HepG2 (cell line): Measurements from ENCODE around the gene RUNDC1. TPM values are rescaled to one million over a fixed set of nuclear protein-coding genes. Genes with fewer than 3 reads are reported as not detected.

ENCODE experiments used
- ATM ChIP-seq: fragments of 450-650 bp; IDR thresholded peaks from 2 replicates; pipeline ENCODE4 v1.7.1; 2017; ENCODE audit warnings: mild to moderate bottlenecking, borderline replicate concordance
- CC2D1A ChIP-seq: sonication (generic); formaldehyde crosslinking; IDR thresholded peaks from 2 replicates; pipeline ENCODE4 v1.8.1; 2023; ENCODE audit warnings: mild to moderate bottlenecking, missing genetic modification reagents
- CCDC6 ChIP-seq: sonication (generic); formaldehyde crosslinking; IDR thresholded peaks from 2 replicates; pipeline ENCODE4 v1.8.1; 2022; ENCODE audit warnings: mild to moderate bottlenecking, missing genetic modification reagents, moderate library complexity
- CEBPB ChIP-seq: IDR thresholded peaks from 2 replicates; pipeline ENCODE4 v1.6.1; 2011; ENCODE audit warnings: low read depth, low read length, improper control_type of control experiment, borderline replicate concordance
- CHD4 ChIP-seq: fragments of 200-600 bp; sonication (generic); IDR thresholded peaks from 2 replicates; pipeline ENCODE4 v1.7.0; 2017; ENCODE audit warnings: mild to moderate bottlenecking, low read length, borderline replicate concordance
- GLMP ChIP-seq: sonication (generic); formaldehyde crosslinking; IDR thresholded peaks from 2 replicates; pipeline ENCODE4 v1.9.0; 2021; ENCODE audit warnings: missing genetic modification reagents, mild to moderate bottlenecking, borderline replicate concordance
- MEIS2 ChIP-seq: sonication (generic); formaldehyde crosslinking; IDR thresholded peaks from 2 replicates; pipeline ENCODE4 v1.9.0; 2021; ENCODE audit warnings: mild to moderate bottlenecking, missing genetic modification reagents
- NCOR1 ChIP-seq: fragments of 200-600 bp; sonication (generic); IDR thresholded peaks from 2 replicates; pipeline ENCODE4 v1.7.0; 2017; ENCODE audit warnings: antibody characterized with exemption, low read length, borderline replicate concordance
- NR2F1 ChIP-seq, 2 experiments: fragments of 450-650 bp in 1 of 2; formaldehyde crosslinking in 1 of 2; IDR thresholded peaks; 2 replicates each; pipeline versions ENCODE4 v1.5.0 to v1.6.1; 2016 to 2020; ENCODE audit warnings: mild to moderate bottlenecking in 1 of 2, missing compliant biosample characterization in 1 of 2, missing genetic modification reagents in 1 of 2, moderate library complexity in 1 of 2
- POLR2G ChIP-seq: fragments of 200-400 bp; formaldehyde crosslinking; IDR thresholded peaks from 2 replicates; pipeline ENCODE4 v1.6.1; 2018; ENCODE audit warnings: mild to moderate bottlenecking, low read depth, low read length, moderate library complexity
- SMARCE1 ChIP-seq: fragments of 450-650 bp; IDR thresholded peaks from 2 replicates; pipeline ENCODE4 v1.6.1; 2017; ENCODE audit warnings: borderline replicate concordance
- THAP11 ChIP-seq: IDR thresholded peaks from 2 replicates; pipeline ENCODE4 v1.6.1; 2016; ENCODE audit warnings: missing biosample characterization, missing genetic modification reagents
- THRA ChIP-seq: sonication (generic); formaldehyde crosslinking; IDR thresholded peaks from 2 replicates; pipeline ENCODE4 v1.4.0; 2020; ENCODE audit warnings: missing genetic modification reagents, borderline replicate concordance
- XRCC5 ChIP-seq: fragments of 200-400 bp; formaldehyde crosslinking; optimal IDR thresholded peaks from 2 replicates; pipeline ENCODE3; 2017; ENCODE audit warnings: mild to moderate bottlenecking, low read length
- ZNF230 ChIP-seq: sonication (generic); formaldehyde crosslinking; IDR thresholded peaks from 2 replicates; pipeline ENCODE4 v1.4.0; 2020; ENCODE audit warnings: mild to moderate bottlenecking, missing genetic modification reagents
- ZNF234 ChIP-seq: sonication (generic); formaldehyde crosslinking; conservative IDR thresholded peaks from 2 replicates; pipeline ENCODE4 v1.5.1; 2020; ENCODE audit warnings: mild to moderate bottlenecking, missing genetic modification reagents
- ZNF280B ChIP-seq: sonication (generic); formaldehyde crosslinking; IDR thresholded peaks from 2 replicates; pipeline ENCODE4 v1.5.0; 2020; ENCODE audit warnings: missing genetic modification reagents, mild to moderate bottlenecking, borderline replicate concordance
- ZNF337 ChIP-seq: sonication (generic); formaldehyde crosslinking; IDR thresholded peaks from 2 replicates; pipeline ENCODE4 v1.5.1; 2020; ENCODE audit warnings: missing genetic modification reagents, low read depth, mild to moderate bottlenecking, borderline replicate concordance
- ZNF362 ChIP-seq: sonication (generic); formaldehyde crosslinking; IDR thresholded peaks from 2 replicates; pipeline ENCODE4 v1.4.0; 2020; ENCODE audit warnings: missing genetic modification reagents, mild to moderate bottlenecking, borderline replicate concordance
- ZNF589 ChIP-seq: sonication (generic); formaldehyde crosslinking; conservative IDR thresholded peaks from 2 replicates; pipeline ENCODE4 v1.8.0; 2022; ENCODE audit warnings: mild to moderate bottlenecking, moderate library complexity, missing genetic modification reagents
- ZNF770 ChIP-seq: sonication (generic); formaldehyde crosslinking; IDR thresholded peaks from 2 replicates; pipeline ENCODE4 v1.5.0; 2020; ENCODE audit warnings: mild to moderate bottlenecking, missing genetic modification reagents
- ZSCAN29 ChIP-seq: sonication (generic); formaldehyde crosslinking; conservative IDR thresholded peaks from 2 replicates; pipeline ENCODE4 v1.4.0; 2020; ENCODE audit warnings: mild to moderate bottlenecking, missing genetic modification reagents
- polyA plus RNA-seq, 8 experiments: library from polyadenylated mRNA; depleted of rRNA in 3 of 8; stranded (reverse) in 7 of 8; unstranded in 1 of 8; fragments of >200 nt; fragmentation: Illumina TruSeq in 4 of 8; extraction: Trizol in 4 of 8; gene quantifications; 2 replicates each; pipeline versions ENCODE4 v1.2.1 to v1.2.3, GENCODE V29; 2011 to 2016; ENCODE audit warnings: low read depth in 4 of 8, missing spikeins in 1 of 8, mixed read lengths in 1 of 8; ENCODE audit not compliant: insufficient read depth in 1 of 8
- total RNA-seq, 5 experiments: library from RNA; depleted of rRNA; stranded (reverse); fragments of >200 nt; fragmentation: Illumina TruSeq; extraction: Trizol; gene quantifications; 2 replicates each; pipeline ENCODE4 v1.2.3, GENCODE V29; 2016; ENCODE audit warnings: low read depth in 1 of 5

The RUNDC1 gene
- total and polyA plus RNA-seq, 2 of the 13 experiments (the other 11 are each of a cell fraction or from before 2014, with no cell fraction given): 10.3 to 11.4 TPM

- TF ChIP-seq GLMP (no peak), SMARCE1 (no peak), ZNF280B (CRISPR knock-in tag) (no peak), ZNF770 (CRISPR knock-in tag) (no peak), ZSCAN29 (CRISPR knock-in tag) (no peak), NCOR1 (peak; percentile 74), XRCC5 (peak; percentile 36), CC2D1A (CRISPR knock-in tag) (0 out of 2 replicates have a peak, but pooled peaks have one; percentile 64), POLR2G (peak; percentile 57; the same call in 1 of the 2 replicates), ZNF230 (CRISPR knock-in tag) (no peak), ZNF362 (no peak), ZNF337 (CRISPR knock-in tag) (peak; percentile 60; the same call in 1 of the 2 replicates), THRA (peak; percentile 79; the same call in 1 of the 2 replicates), CEBPB (no peak), ZNF234 (no peak), CHD4 (peak; percentile 81; the same call in 1 of the 2 replicates), ATM (no peak), NR2F1 (CRISPR knock-in tag; IDR thresholded peaks at IDR 0.05) (0 out of 4 replicates have a peak, but pooled peaks of 1 of the 2 experiments have one; percentile 35), CCDC6 (no peak; the same call in 1 of the 2 replicates), ZNF589 (0 out of 2 replicates have a peak, but pooled peaks have one; percentile 44), MEIS2 (no peak; the same call in 1 of the 2 replicates), THAP11 (peak; percentile 64; the same call in 1 of the 2 replicates)
Observed at GRCh38 chr17:43010667-43011308, 30.4 kb downstream of the RUNDC1 start (continued).
